Sigmoid colon (tissue), 4 donors: ENCODE measurements around the gene GGA1.

Source experiments
- CTCF ChIP-seq, 4 experiments: fragments of 450-650 bp in 3 of 4; fragments of 200-600 bp in 1 of 4; IDR thresholded peaks; one replicate each; pipeline ENCODE4 v1.5.1; 2016 to 2019; ENCODE audit warnings: antibody characterized with exemption in 4 of 4, mild to moderate bottlenecking in 3 of 4, moderate library complexity in 2 of 4
- EP300 ChIP-seq, 4 donors: sonication (generic); formaldehyde crosslinking; IDR thresholded peaks; one replicate each; pipeline ENCODE4 v1.6.1; 2017; ENCODE audit warnings: antibody characterized with exemption in 4 of 4
- POLR2A ChIP-seq, 2 donors: fragments of 450-650 bp; IDR thresholded peaks; one replicate each; pipeline ENCODE4 v1.6.1; 2016; ENCODE audit warnings: antibody characterized with exemption in 2 of 2, mild to moderate bottlenecking in 2 of 2, moderate library complexity in 2 of 2

GRCh38 chr22:37657590-37658132 lies 49.0 kb downstream of the GGA1 start:
- no peak for TF ChIP-seq CTCF (IDR thresholded peaks at IDR 0.05)
- no peak for TF ChIP-seq EP300 (IDR thresholded peaks at IDR 0.05)
- no peak for TF ChIP-seq POLR2A (IDR thresholded peaks at IDR 0.05)
